Measurements from ENCODE around the gene MEAF6. TPM values are rescaled to one million over a fixed set of nuclear protein-coding genes. Genes with fewer than 3 reads are reported as not detected.

The MEAF6 gene
- total and polyA plus RNA-seq, 2 experiments from 2014 or later: 60.1 to 64.5 TPM

DNA sequence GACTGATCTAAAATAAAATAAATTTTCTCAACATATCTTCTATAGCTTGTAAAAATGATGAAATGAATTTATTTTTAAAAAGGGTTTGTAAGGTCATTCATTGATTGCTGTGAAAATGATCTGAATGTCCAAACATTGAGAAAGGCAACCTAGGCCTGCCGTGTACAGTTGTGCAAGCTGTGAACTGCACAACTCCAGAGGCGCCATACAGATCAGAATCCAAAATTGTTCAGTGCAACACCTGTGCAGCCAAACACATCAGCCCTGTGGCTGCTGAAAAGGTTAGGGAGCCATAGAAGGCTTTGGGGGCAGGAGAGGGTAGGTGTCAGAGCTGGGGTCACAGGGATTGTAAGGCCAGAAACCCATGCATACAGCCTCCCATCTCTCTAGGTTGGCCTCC, 50.1 kb downstream of the MEAF6 start:
- Mint-ChIP-seq H3K4me1 (no peaks in the 10 kb centered on the region), H3K36me3 (ENCODE audit: low read depth) (no peaks in the 10 kb centered on the region)

More for the DNA sequence above, 50.1 kb downstream of the MEAF6 start:
- no peak overlapping the region for H2AFZ ChIP-seq
- H3F3A ChIP-seq (replicated peaks; ENCODE audit: low read depth): no peaks in the 10 kb centered on the region
- no peak overlapping the region for H3K27ac ChIP-seq (ENCODE audit: low read depth)
- Mint-ChIP-seq H3K9me3 (no peaks in the 10 kb centered on the region), H3K27ac (no peak overlapping the region), H3K27me3 (ENCODE audit: insufficient read depth, low read depth, poor library complexity) (peaks cover 6% of the 10 kb centered on the region), H3K4me3 (no peak overlapping the region)
- no peaks in the 10 kb centered on the region for H4K20me1 ChIP-seq (replicated peaks; ENCODE audit: insufficient read depth)
- no peaks in the 10 kb centered on the region for H3K4me1 ChIP-seq (ENCODE audit: insufficient read depth)
- H3K79me2 ChIP-seq (replicated peaks; ENCODE audit: insufficient read depth): no peaks in the 10 kb centered on the region
- no peak overlapping the region for H3K4me3 ChIP-seq
- no peak for DNase-seq (ENCODE audit: low spot score)
- H3K4me2 ChIP-seq: no peak overlapping the region
- H3K27me3 ChIP-seq (ENCODE audit: insufficient read depth): no peaks in the 10 kb centered on the region
- ATAC-seq: no peak
- H3K36me3 ChIP-seq (ENCODE audit: insufficient read depth): no peaks in the 10 kb centered on the region
- no peaks in the 10 kb centered on the region for H3K9me2 ChIP-seq (ENCODE audit: insufficient read depth)
- TF ChIP-seq, protein P1, sequence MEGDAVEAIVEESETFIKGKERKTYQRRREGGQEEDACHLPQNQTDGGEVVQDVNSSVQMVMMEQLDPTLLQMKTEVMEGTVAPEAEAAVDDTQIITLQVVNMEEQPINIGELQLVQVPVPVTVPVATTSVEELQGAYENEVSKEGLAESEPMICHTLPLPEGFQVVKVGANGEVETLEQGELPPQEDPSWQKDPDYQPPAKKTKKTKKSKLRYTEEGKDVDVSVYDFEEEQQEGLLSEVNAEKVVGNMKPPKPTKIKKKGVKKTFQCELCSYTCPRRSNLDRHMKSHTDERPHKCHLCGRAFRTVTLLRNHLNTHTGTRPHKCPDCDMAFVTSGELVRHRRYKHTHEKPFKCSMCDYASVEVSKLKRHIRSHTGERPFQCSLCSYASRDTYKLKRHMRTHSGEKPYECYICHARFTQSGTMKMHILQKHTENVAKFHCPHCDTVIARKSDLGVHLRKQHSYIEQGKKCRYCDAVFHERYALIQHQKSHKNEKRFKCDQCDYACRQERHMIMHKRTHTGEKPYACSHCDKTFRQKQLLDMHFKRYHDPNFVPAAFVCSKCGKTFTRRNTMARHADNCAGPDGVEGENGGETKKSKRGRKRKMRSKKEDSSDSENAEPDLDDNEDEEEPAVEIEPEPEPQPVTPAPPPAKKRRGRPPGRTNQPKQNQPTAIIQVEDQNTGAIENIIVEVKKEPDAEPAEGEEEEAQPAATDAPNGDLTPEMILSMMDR (conservative IDR thresholded peaks at IDR 0.05; ENCODE audit: low read depth in 2 of 2): no peak
- TF ChIP-seq POLR2AphosphoS5 (IDR thresholded peaks at IDR 0.05; ENCODE audit: low read depth) (no peak), ZNF114 (CRISPR knock-in tag; IDR thresholded peaks at IDR 0.05) (no peak), ZNF462 (CRISPR knock-in tag; IDR thresholded peaks at IDR 0.05) (no peak), NANOG (IDR thresholded peaks at IDR 0.05; ENCODE audit: borderline replicate concordance) (no peak), CREB1 (CRISPR knock-in tag; IDR thresholded peaks at IDR 0.05; ENCODE audit: low read depth) (no peak), EZH2 (IDR thresholded peaks at IDR 0.05; ENCODE audit: low read depth, unreplicated experiment) (no peak), STAT1 (IDR thresholded peaks at IDR 0.05; ENCODE audit: unreplicated experiment) (no peak), ZNF331 (CRISPR knock-in tag; IDR thresholded peaks at IDR 0.05; ENCODE audit: low read depth) (no peak), EZH2phosphoT487 (IDR thresholded peaks at IDR 0.05; ENCODE audit: unreplicated experiment) (no peak), REST (IDR thresholded peaks at IDR 0.05; ENCODE audit: unreplicated experiment) (no peak), JUNB (IDR thresholded peaks at IDR 0.05; ENCODE audit: unreplicated experiment) (no peak)
- TF ChIP-seq, protein P2, sequence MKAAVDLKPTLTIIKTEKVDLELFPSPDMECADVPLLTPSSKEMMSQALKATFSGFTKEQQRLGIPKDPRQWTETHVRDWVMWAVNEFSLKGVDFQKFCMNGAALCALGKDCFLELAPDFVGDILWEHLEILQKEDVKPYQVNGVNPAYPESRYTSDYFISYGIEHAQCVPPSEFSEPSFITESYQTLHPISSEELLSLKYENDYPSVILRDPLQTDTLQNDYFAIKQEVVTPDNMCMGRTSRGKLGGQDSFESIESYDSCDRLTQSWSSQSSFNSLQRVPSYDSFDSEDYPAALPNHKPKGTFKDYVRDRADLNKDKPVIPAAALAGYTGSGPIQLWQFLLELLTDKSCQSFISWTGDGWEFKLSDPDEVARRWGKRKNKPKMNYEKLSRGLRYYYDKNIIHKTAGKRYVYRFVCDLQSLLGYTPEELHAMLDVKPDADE (IDR thresholded peaks at IDR 0.05): no peak
